GM12878 (cell line): Measurements from ENCODE around the gene NR3C1. TPM values are rescaled to one million over a fixed set of nuclear protein-coding genes. Genes with fewer than 3 reads are reported as not detected.

Experiments used
- ATF3 ChIP-seq: IDR thresholded peaks from 2 replicates; pipeline ENCODE4 v1.6.1; 2011; ENCODE audit warnings: low read depth, mild to moderate bottlenecking, low read length, moderate library complexity, borderline replicate concordance; ENCODE audit errors: extremely low read depth
- ATF7 ChIP-seq: fragments of 450-650 bp; IDR thresholded peaks from 2 replicates; pipeline ENCODE4 v1.6.1; 2016; ENCODE audit warnings: low read depth, mild to moderate bottlenecking
- E2F8 ChIP-seq: fragments of 450-650 bp; IDR thresholded peaks from 2 replicates; pipeline ENCODE4 v1.6.1; 2018; ENCODE audit warnings: mild to moderate bottlenecking, low read depth, moderate library complexity; ENCODE audit not compliant: partially characterized antibody
- HDAC6 ChIP-seq: fragments of 200-600 bp; sonication (generic); IDR thresholded peaks from one replicate; pipeline ENCODE4 v1.8.0; 2017; ENCODE audit warnings: antibody characterized with exemption; ENCODE audit not compliant: unreplicated experiment
- JUND ChIP-seq: IDR thresholded peaks from 2 replicates; pipeline ENCODE4 v1.6.1; 2012; ENCODE audit warnings: low read depth, mild to moderate bottlenecking, low read length, improper control_type of control experiment, moderate library complexity
- LARP7 ChIP-seq: fragments of 450-650 bp; IDR thresholded peaks from 2 replicates; pipeline ENCODE4 v1.6.1; 2017; ENCODE audit warnings: mild to moderate bottlenecking
- MEF2A ChIP-seq: IDR thresholded peaks from 2 replicates; pipeline ENCODE4 v1.6.1; 2011; ENCODE audit warnings: low read depth, mild to moderate bottlenecking, low read length, moderate library complexity; ENCODE audit not compliant: insufficient read depth
- MEF2B ChIP-seq: fragments of 450-650 bp; IDR thresholded peaks from 2 replicates; pipeline ENCODE4 v1.6.1; 2018; ENCODE audit warnings: mild to moderate bottlenecking, moderate library complexity; ENCODE audit not compliant: partially characterized antibody, poor library complexity, severe bottlenecking
- MXI1 ChIP-seq: fragments of 150-350 bp; IDR thresholded peaks from 2 replicates; pipeline ENCODE4 v1.6.1; 2011; ENCODE audit warnings: low read depth, mild to moderate bottlenecking, inconsistent platforms, low read length, improper control_type of control experiment
- MYB ChIP-seq: fragments of 150-350 bp; IDR thresholded peaks from 2 replicates; pipeline ENCODE4 v1.6.1; 2014; ENCODE audit warnings: mild to moderate bottlenecking, low read depth, low read length, borderline replicate concordance
- MYC ChIP-seq: IDR thresholded peaks from 2 replicates; pipeline ENCODE4 v1.6.1; 2011; ENCODE audit warnings: mild to moderate bottlenecking, low read length, moderate library complexity, inconsistent platforms; ENCODE audit not compliant: insufficient read depth, insufficient replicate concordance, insufficient read length, severe bottlenecking
- PAX5 ChIP-seq: IDR thresholded peaks from 2 replicates; pipeline ENCODE4 v1.6.1; 2011; ENCODE audit warnings: low read depth, low read length, borderline replicate concordance
- POLR2AphosphoS5 ChIP-seq: IDR thresholded peaks from 2 replicates; pipeline ENCODE4 v1.6.1; 2011; ENCODE audit warnings: mild to moderate bottlenecking, low read length, inconsistent platforms
- RAD21 ChIP-seq: IDR thresholded peaks from 2 replicates; pipeline ENCODE4 v1.6.1; 2011; ENCODE audit warnings: mild to moderate bottlenecking, low read depth, low read length, moderate library complexity; ENCODE audit not compliant: insufficient read depth
- RELB ChIP-seq: fragments of 450-650 bp; IDR thresholded peaks from 2 replicates; pipeline ENCODE4 v1.6.1; 2017; ENCODE audit warnings: low read depth, mild to moderate bottlenecking, moderate library complexity
- RFX5 ChIP-seq: IDR thresholded peaks from 2 replicates; pipeline ENCODE4 v1.6.1; 2011; ENCODE audit warnings: low read depth, low read length, improper control_type of control experiment
- SP1 ChIP-seq: IDR thresholded peaks from one replicate; pipeline ENCODE4 v1.6.1; 2011; ENCODE audit warnings: low read depth, low read length
- SPI1 ChIP-seq: IDR thresholded peaks from 2 replicates; pipeline ENCODE4 v1.6.1; 2011; ENCODE audit warnings: low read depth, mild to moderate bottlenecking, low read length, moderate library complexity, borderline replicate concordance; ENCODE audit not compliant: insufficient read depth
- SRF ChIP-seq, 2 experiments: IDR thresholded peaks; 2 replicates each; pipeline ENCODE4 v1.6.1; 2011; ENCODE audit warnings: low read depth in 2 of 2, low read length in 2 of 2, mild to moderate bottlenecking in 1 of 2, moderate library complexity in 1 of 2
- SUPT20H ChIP-seq: IDR thresholded peaks from 2 replicates; pipeline ENCODE4 v1.6.1; 2011; ENCODE audit warnings: low read depth, mild to moderate bottlenecking, low read length, moderate library complexity, borderline replicate concordance; ENCODE audit not compliant: control insufficient read depth
- TBL1XR1 ChIP-seq: IDR thresholded peaks from 2 replicates; pipeline ENCODE4 v1.6.1; 2012; ENCODE audit warnings: low read depth, low read length, improper control_type of control experiment
- WRNIP1 ChIP-seq: IDR thresholded peaks from 2 replicates; pipeline ENCODE4 v1.6.1; 2011; ENCODE audit warnings: low read depth, low read length, improper control_type of control experiment, borderline replicate concordance
- ZNF217 ChIP-seq: fragments of 450-650 bp; IDR thresholded peaks from 2 replicates; pipeline ENCODE4 v1.6.1; 2017; ENCODE audit warnings: antibody characterized with exemption, mild to moderate bottlenecking
- polyA plus RNA-seq, 11 experiments: library from polyadenylated mRNA; depleted of rRNA in 4 of 11; unstranded in 6 of 11; stranded (reverse) in 5 of 11; fragments of >200 nt; fragmentation: Nextera tagmentation in 4 of 11; fragmentation: Illumina TruSeq in 1 of 11; extraction: Ambion mirVana in 4 of 11; extraction: Trizol in 1 of 11; gene quantifications; 1 replicate in 1 of 11; 2 replicates in 10 of 11; pipeline versions ENCODE4 v1.2.1 to v1.2.3, GENCODE V29; 2011 to 2016; ENCODE audit warnings: inconsistent platforms in 2 of 11, missing spikeins in 2 of 11, low read depth in 1 of 11
- total RNA-seq, 4 experiments: library from RNA; depleted of rRNA in 3 of 4; stranded (reverse); fragments of >200 nt in 3 of 4; fragmentation: Illumina TruSeq in 1 of 4; extraction: Trizol in 1 of 4; gene quantifications; 2 replicates each; pipeline versions ENCODE4 v1.2.1 to v1.2.3, GENCODE V29; 2013 to 2021
- TF ChIP-seq, protein P1 (sequence below): IDR thresholded peaks from 2 replicates; pipeline ENCODE4 v1.6.1; 2012; ENCODE audit warnings: low read depth, low read length, improper control_type of control experiment

NR3C1 gene
- total and polyA plus RNA-seq, 10 of the 15 experiments (the other 5 are each of a cell fraction or from before 2014, with no cell fraction given), result 49.7 to 141 (median 109) TPM

- TF ChIP-seq HDAC6, result no peak
- TF ChIP-seq SUPT20H, result no peak
- TF ChIP-seq, protein P1, sequence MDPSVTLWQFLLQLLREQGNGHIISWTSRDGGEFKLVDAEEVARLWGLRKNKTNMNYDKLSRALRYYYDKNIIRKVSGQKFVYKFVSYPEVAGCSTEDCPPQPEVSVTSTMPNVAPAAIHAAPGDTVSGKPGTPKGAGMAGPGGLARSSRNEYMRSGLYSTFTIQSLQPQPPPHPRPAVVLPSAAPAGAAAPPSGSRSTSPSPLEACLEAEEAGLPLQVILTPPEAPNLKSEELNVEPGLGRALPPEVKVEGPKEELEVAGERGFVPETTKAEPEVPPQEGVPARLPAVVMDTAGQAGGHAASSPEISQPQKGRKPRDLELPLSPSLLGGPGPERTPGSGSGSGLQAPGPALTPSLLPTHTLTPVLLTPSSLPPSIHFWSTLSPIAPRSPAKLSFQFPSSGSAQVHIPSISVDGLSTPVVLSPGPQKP, result no peak
- TF ChIP-seq ZNF217, result peak; percentile 46; the same call in 1 of the 2 replicates
- TF ChIP-seq MEF2B, result peak; percentile 48
- peak; percentile 97 for TF ChIP-seq SPI1
- TF ChIP-seq SP1, result peak; percentile 54
- TF ChIP-seq RAD21, result peak; percentile 42; the same call in 1 of the 2 replicates
- TF ChIP-seq MYC, result no peak
- no peak for TF ChIP-seq JUND
- no peak for TF ChIP-seq LARP7
- TF ChIP-seq E2F8, result peak; percentile 47
- TF ChIP-seq RELB, result peak; percentile 93; the same call in 1 of the 2 replicates
- no peak for TF ChIP-seq RFX5
- TF ChIP-seq ATF3, result no peak
- peak; percentile 81; the same call in 1 of the 2 replicates for TF ChIP-seq TBL1XR1
- 0 out of 4 replicates have a peak, but pooled peaks of 1 of the 2 experiments have one; percentile 63 for TF ChIP-seq SRF (IDR thresholded peaks at IDR 0.05; ENCODE audit: low read depth in 2 of 2, low read length in 2 of 2)
- no peak for TF ChIP-seq WRNIP1
- TF ChIP-seq MXI1, result peak; percentile 48; the same call in 1 of the 2 replicates
- TF ChIP-seq MEF2A, result peak; percentile 73; the same call in 1 of the 2 replicates
- peak; percentile 78; the same call in 1 of the 2 replicates for TF ChIP-seq PAX5
- peak; percentile 95 for TF ChIP-seq ATF7
- TF ChIP-seq POLR2AphosphoS5, result no peak
- TF ChIP-seq MYB, result no peak
Observed at GRCh38 chr5:143435210-143435657, 31.7 kb upstream of the NR3C1 start (continued).
